ENCODE measurements around the gene NR5A2. TPM values are rescaled to one million over a fixed set of nuclear protein-coding genes. Genes with fewer than 3 reads are reported as not detected.
A peak's percentile ranks its signal among the peaks of the same experiment; 100 is the strongest.

Gene NR5A2
- total and polyA plus RNA-seq, 7 experiments from 2014 or later: 0.10 TPM; not detected in 6

GRCh38 chr1:200096774-200097173, 69.3 kb downstream of the NR5A2 start:
- CTCF ChIA-PET: no interaction called here
- no peaks in the 10 kb centered on the region for H3K36me3 ChIP-seq (ENCODE audit: control insufficient read depth in 2 of 3, insufficient read depth in 3 of 3, low read length in 3 of 3)

GRCh38 chr1:200099040-200099439, 71.5 kb downstream of the NR5A2 start:
- DNase-seq (no peak), ATAC-seq (no peak)
- ChIA-PET POLR2A (no interaction called here), CTCF (no interaction called here)
- Histone ChIP-seq H3K4me3 (ENCODE audit: low read length) (no peak overlapping the region), H3K27ac (ENCODE audit: low read depth, low read length) (no peak overlapping the region), H3K4me1 (ENCODE audit: control insufficient read depth in 2 of 2, insufficient read depth in 2 of 2, low read length in 2 of 2) (no peaks in the 10 kb centered on the region), H3K36me3 (ENCODE audit: control insufficient read depth in 2 of 3, insufficient read depth in 3 of 3, low read length in 3 of 3) (no peaks in the 10 kb centered on the region), H3K9me3 (ENCODE audit: control insufficient read depth in 2 of 3, low read length in 3 of 3) (no peaks in the 10 kb centered on the region), H3K27me3 (ENCODE audit: control insufficient read depth in 2 of 2, insufficient read depth in 2 of 2, low read length in 2 of 2) (no peaks in the 10 kb centered on the region)
- Mint-ChIP-seq H3K9me3 (no peaks in the 10 kb centered on the region), H3K4me3 (no peak overlapping the region), H3K27me3 (peaks cover 0 to 18% (median 0%) of the 10 kb centered on the region in 5 donors), H3K4me1 (peaks cover 0 to 4% (median 0%) of the 10 kb centered on the region in 7 donors), H3K36me3 (no peaks in the 10 kb centered on the region), H3K27ac (no peak overlapping the region)
- intact Hi-C loops (cut with micrococcal nuclease): loop anchor here in 1 of 2 donors (5.0 kb wide), 1 partner anchor 388 kb away; no protein-coding TSS in a partner anchor

More at GRCh38 chr1:200096774-200097173, 69.3 kb downstream of the NR5A2 start:
- DNase-seq (no peak), ATAC-seq (no peak)
- H3K9me3 Mint-ChIP-seq: no peaks in the 10 kb centered on the region
- peaks cover 0 to 16% (median 0%) of the 10 kb centered on the region in 5 donors for H3K27me3 Mint-ChIP-seq
- POLR2A ChIA-PET: no interaction called here
- Histone ChIP-seq H3K27ac (ENCODE audit: low read depth, low read length) (no peak overlapping the region), H3K4me3 (ENCODE audit: low read length) (no peak overlapping the region), H3K4me1 (ENCODE audit: control insufficient read depth in 2 of 2, insufficient read depth in 2 of 2, low read length in 2 of 2) (no peaks in the 10 kb centered on the region), H3K9me3 (ENCODE audit: control insufficient read depth in 2 of 3, low read length in 3 of 3) (no peaks in the 10 kb centered on the region), H3K27me3 (ENCODE audit: control insufficient read depth in 2 of 2, insufficient read depth in 2 of 2, low read length in 2 of 2) (no peaks in the 10 kb centered on the region)
- H3K36me3 Mint-ChIP-seq: no peaks in the 10 kb centered on the region
- intact Hi-C loops (cut with micrococcal nuclease): loop anchor here in 1 of 2 donors (5.0 kb wide), 1 partner anchor 391 kb away; no protein-coding TSS in a partner anchor
- no peak overlapping the region for H3K27ac Mint-ChIP-seq
- H3K4me1 Mint-ChIP-seq: no peaks in the 10 kb centered on the region
- no peak overlapping the region for H3K4me3 Mint-ChIP-seq

GRCh38 chr1:200103966-200104583, 76.6 kb downstream of the NR5A2 start:
- Mint-ChIP-seq H3K9me3 (no peaks in the 10 kb centered on the region), H3K4me1 (peaks cover 0 to 4% (median 0%) of the 10 kb centered on the region in 7 donors), H3K27me3 (peaks cover 0 to 12% (median 0%) of the 10 kb centered on the region in 5 donors), H3K27ac (no peak overlapping the region), H3K4me3 (no peak overlapping the region), H3K36me3 (no peaks in the 10 kb centered on the region)
- Histone ChIP-seq H3K27ac (ENCODE audit: low read depth, low read length) (no peak overlapping the region), H3K9me3 (ENCODE audit: control insufficient read depth in 2 of 3, low read length in 3 of 3) (no peaks in the 10 kb centered on the region), H3K4me3 (ENCODE audit: low read length) (no peak overlapping the region), H3K4me1 (ENCODE audit: control insufficient read depth in 2 of 2, insufficient read depth in 2 of 2, low read length in 2 of 2) (no peaks in the 10 kb centered on the region), H3K36me3 (ENCODE audit: control insufficient read depth in 2 of 3, insufficient read depth in 3 of 3, low read length in 3 of 3) (no peaks in the 10 kb centered on the region), H3K27me3 (ENCODE audit: control insufficient read depth in 2 of 2, insufficient read depth in 2 of 2, low read length in 2 of 2) (no peaks in the 10 kb centered on the region)
- DNase-seq (no peak), ATAC-seq (no peak)
- ChIA-PET CTCF (no interaction called here), POLR2A (no interaction called here)
- intact Hi-C loops (cut with micrococcal nuclease): no loop called here

- intact Hi-C loops (cut with micrococcal nuclease): no loop called here
- CTCF ChIA-PET: interaction anchor here (0.6 kb wide), 1 partner anchor 257 kb away, joined by 4 read pairs; no protein-coding TSS in a partner anchor
- H3K4me3 Mint-ChIP-seq: no peak overlapping the region
- no peaks in the 10 kb centered on the region for H3K9me3 ChIP-seq (ENCODE audit: control insufficient read depth in 2 of 3, low read length in 3 of 3)
- H3K27ac Mint-ChIP-seq: no peak overlapping the region
- no peak overlapping the region for H3K27ac ChIP-seq (ENCODE audit: low read depth, low read length)
- H3K27me3 Mint-ChIP-seq: peaks cover 0 to 33% (median 6%) of the 10 kb centered on the region in 5 donors
- H3K27me3 ChIP-seq (ENCODE audit: control insufficient read depth in 2 of 2, insufficient read depth in 2 of 2, low read length in 2 of 2): no peaks in the 10 kb centered on the region
- no peak for DNase-seq
- no peaks in the 10 kb centered on the region for H3K36me3 Mint-ChIP-seq
- no peak overlapping the region for H3K4me3 ChIP-seq (ENCODE audit: low read length)
- peaks cover 0 to 4% (median 0%) of the 10 kb centered on the region in 7 donors for H3K4me1 Mint-ChIP-seq
- H3K4me1 ChIP-seq (ENCODE audit: control insufficient read depth in 2 of 2, insufficient read depth in 2 of 2, low read length in 2 of 2): no peaks in the 10 kb centered on the region
- no peaks in the 10 kb centered on the region for H3K9me3 Mint-ChIP-seq
- ATAC-seq: no peak
- POLR2A ChIA-PET: no interaction called here
- H3K36me3 ChIP-seq (ENCODE audit: control insufficient read depth in 2 of 3, insufficient read depth in 3 of 3, low read length in 3 of 3): no peaks in the 10 kb centered on the region
Observed at GRCh38 chr1:200107004-200107470, 79.5 kb downstream of the NR5A2 start.

GRCh38 chr1:200108659-200109058, 81.1 kb downstream of the NR5A2 start:
- Histone ChIP-seq H3K4me1 (ENCODE audit: control insufficient read depth in 2 of 2, insufficient read depth in 2 of 2, low read length in 2 of 2) (no peaks in the 10 kb centered on the region), H3K27me3 (ENCODE audit: control insufficient read depth in 2 of 2, insufficient read depth in 2 of 2, low read length in 2 of 2) (no peaks in the 10 kb centered on the region), H3K4me3 (ENCODE audit: low read length) (no peak overlapping the region), H3K9me3 (ENCODE audit: control insufficient read depth in 2 of 3, low read length in 3 of 3) (no peaks in the 10 kb centered on the region), H3K36me3 (ENCODE audit: control insufficient read depth in 2 of 3, insufficient read depth in 3 of 3, low read length in 3 of 3) (no peaks in the 10 kb centered on the region), H3K27ac (ENCODE audit: low read depth, low read length) (no peak overlapping the region)
- intact Hi-C loops (cut with micrococcal nuclease): no loop called here
- Mint-ChIP-seq H3K4me3 (no peak overlapping the region), H3K4me1 (no peaks in the 10 kb centered on the region), H3K27ac (no peak overlapping the region), H3K36me3 (no peaks in the 10 kb centered on the region), H3K9me3 (no peaks in the 10 kb centered on the region), H3K27me3 (peaks cover 0 to 39% (median 12%) of the 10 kb centered on the region in 5 donors)
- ATAC-seq (no peak), DNase-seq (no peak)
- ChIA-PET CTCF (no interaction called here), POLR2A (interaction anchor here (0.5 kb wide), 1 partner anchor 11 kb away, joined by 3 read pairs; no protein-coding TSS in a partner anchor)

GRCh38 chr1:200112290-200112689, 84.8 kb downstream of the NR5A2 start:
- intact Hi-C loops (cut with micrococcal nuclease): no loop called here
- H3K4me1 Mint-ChIP-seq: no peaks in the 10 kb centered on the region
- Histone ChIP-seq H3K27me3 (ENCODE audit: control insufficient read depth in 2 of 2, insufficient read depth in 2 of 2, low read length in 2 of 2) (no peaks in the 10 kb centered on the region), H3K4me1 (ENCODE audit: control insufficient read depth in 2 of 2, insufficient read depth in 2 of 2, low read length in 2 of 2) (no peaks in the 10 kb centered on the region), H3K27ac (ENCODE audit: low read depth, low read length) (no peak overlapping the region), H3K36me3 (ENCODE audit: control insufficient read depth in 2 of 3, insufficient read depth in 3 of 3, low read length in 3 of 3) (no peaks in the 10 kb centered on the region), H3K4me3 (ENCODE audit: low read length) (no peak overlapping the region), H3K9me3 (ENCODE audit: control insufficient read depth in 2 of 3, low read length in 3 of 3) (no peaks in the 10 kb centered on the region)
- H3K36me3 Mint-ChIP-seq: no peaks in the 10 kb centered on the region
- DNase-seq (no peak), ATAC-seq (no peak)
- no peaks in the 10 kb centered on the region for H3K9me3 Mint-ChIP-seq
- H3K27ac Mint-ChIP-seq: no peak overlapping the region
- H3K4me3 Mint-ChIP-seq: no peak overlapping the region
- POLR2A ChIA-PET: no interaction called here
- CTCF ChIA-PET: interaction anchor here (0.6 kb wide), 1 partner anchor 309 kb away, joined by 8 read pairs; no protein-coding TSS in a partner anchor
- peaks cover 0 to 47% (median 8%) of the 10 kb centered on the region in 5 donors for H3K27me3 Mint-ChIP-seq

GRCh38 chr1:200115532-200115931, 88.0 kb downstream of the NR5A2 start:
- Mint-ChIP-seq H3K4me3 (no peak overlapping the region), H3K4me1 (no peaks in the 10 kb centered on the region), H3K27ac (no peak overlapping the region), H3K9me3 (no peaks in the 10 kb centered on the region), H3K27me3 (peaks cover 0 to 43% (median 8%) of the 10 kb centered on the region in 5 donors), H3K36me3 (no peaks in the 10 kb centered on the region)
- no peaks in the 10 kb centered on the region for H3K27me3 ChIP-seq (ENCODE audit: control insufficient read depth in 2 of 2, insufficient read depth in 2 of 2, low read length in 2 of 2)
- no peak overlapping the region for H3K27ac ChIP-seq (ENCODE audit: low read depth, low read length)
- ChIA-PET POLR2A (interaction anchor here (1.2 kb wide), 1 partner anchor 186 kb away, joined by 4 read pairs; no protein-coding TSS in a partner anchor), CTCF (no interaction called here)
- H3K4me3 ChIP-seq (ENCODE audit: low read length): no peak overlapping the region
- no peak for DNase-seq
- H3K4me1 ChIP-seq (ENCODE audit: control insufficient read depth in 2 of 2, insufficient read depth in 2 of 2, low read length in 2 of 2): no peaks in the 10 kb centered on the region
- ATAC-seq: peak; percentile 31
- H3K9me3 ChIP-seq (ENCODE audit: control insufficient read depth in 2 of 3, low read length in 3 of 3): no peaks in the 10 kb centered on the region
- intact Hi-C loops (cut with micrococcal nuclease): no loop called here
- H3K36me3 ChIP-seq (ENCODE audit: control insufficient read depth in 2 of 3, insufficient read depth in 3 of 3, low read length in 3 of 3): no peaks in the 10 kb centered on the region

All from naive thymus-derived CD4-positive, alpha-beta T cell (primary cell).